ENCODE data around the gene RPRML. TPM values are rescaled to one million over a fixed set of nuclear protein-coding genes. Genes with fewer than 3 reads are reported as not detected.

The RPRML gene
- total RNA-seq, 1 donor from 2014 or later: 4.5 TPM

GRCh38 chr17:46976626-46977270 lies 2.3 kb downstream of the RPRML start:
- H3K27me3 Mint-ChIP-seq (ENCODE audit: unreplicated experiment): peaks cover 7% of the 10 kb centered on the region
- H3K9me3 Mint-ChIP-seq (ENCODE audit: unreplicated experiment): peaks cover 13% of the 10 kb centered on the region
- H3K27ac Mint-ChIP-seq (ENCODE audit: unreplicated experiment): peak overlapping the region; percentile 92
- peak overlapping the region; percentile 95 for H3K4me3 Mint-ChIP-seq (ENCODE audit: unreplicated experiment)
- H3K36me3 Mint-ChIP-seq (ENCODE audit: unreplicated experiment): no peaks in the 10 kb centered on the region
- DNase-seq: peak; percentile 31
- H3K4me1 Mint-ChIP-seq (ENCODE audit: low read depth, unreplicated experiment): peaks cover 35% of the 10 kb centered on the region
- TF ChIP-seq CTCF (IDR thresholded peaks at IDR 0.05; ENCODE audit: partially characterized antibody, unreplicated experiment): no peak

- peak overlapping the region; percentile 15 for H3K27ac Mint-ChIP-seq (ENCODE audit: unreplicated experiment)
- peaks cover 13% of the 10 kb centered on the region for H3K9me3 Mint-ChIP-seq (ENCODE audit: unreplicated experiment)
- no peak for DNase-seq
- no peak for TF ChIP-seq CTCF (IDR thresholded peaks at IDR 0.05; ENCODE audit: partially characterized antibody, unreplicated experiment)
- no peaks in the 10 kb centered on the region for H3K36me3 Mint-ChIP-seq (ENCODE audit: unreplicated experiment)
- no peak overlapping the region for H3K4me3 Mint-ChIP-seq (ENCODE audit: unreplicated experiment)
- H3K4me1 Mint-ChIP-seq (ENCODE audit: low read depth, unreplicated experiment): peaks cover 35% of the 10 kb centered on the region
- peaks cover 7% of the 10 kb centered on the region for H3K27me3 Mint-ChIP-seq (ENCODE audit: unreplicated experiment)
Observed at GRCh38 chr17:46975287-46975686, 3.8 kb downstream of the RPRML start.

GRCh38 chr17:46974086-46974485 lies 5.0 kb downstream of the RPRML start:
- no peak for TF ChIP-seq CTCF (IDR thresholded peaks at IDR 0.05; ENCODE audit: partially characterized antibody, unreplicated experiment)
- H3K9me3 Mint-ChIP-seq (ENCODE audit: unreplicated experiment): peaks cover 11% of the 10 kb centered on the region
- peaks cover 35% of the 10 kb centered on the region for H3K4me1 Mint-ChIP-seq (ENCODE audit: low read depth, unreplicated experiment)
- H3K27ac Mint-ChIP-seq (ENCODE audit: unreplicated experiment): no peak overlapping the region
- no peak overlapping the region for H3K4me3 Mint-ChIP-seq (ENCODE audit: unreplicated experiment)
- no peaks in the 10 kb centered on the region for H3K36me3 Mint-ChIP-seq (ENCODE audit: unreplicated experiment)
- no peak for DNase-seq
- peaks cover 5% of the 10 kb centered on the region for H3K27me3 Mint-ChIP-seq (ENCODE audit: unreplicated experiment)

GRCh38 chr17:46972346-46972745 lies 6.7 kb downstream of the RPRML start:
- DNase-seq: no peak
- H3K4me3 Mint-ChIP-seq (ENCODE audit: unreplicated experiment): no peak overlapping the region
- TF ChIP-seq CTCF (IDR thresholded peaks at IDR 0.05; ENCODE audit: partially characterized antibody, unreplicated experiment): no peak
- H3K36me3 Mint-ChIP-seq (ENCODE audit: unreplicated experiment): no peaks in the 10 kb centered on the region
- peaks cover 27% of the 10 kb centered on the region for H3K4me1 Mint-ChIP-seq (ENCODE audit: low read depth, unreplicated experiment)
- no peak overlapping the region for H3K27ac Mint-ChIP-seq (ENCODE audit: unreplicated experiment)
- H3K9me3 Mint-ChIP-seq (ENCODE audit: unreplicated experiment): peaks cover 5% of the 10 kb centered on the region
- H3K27me3 Mint-ChIP-seq (ENCODE audit: unreplicated experiment): peaks cover 2% of the 10 kb centered on the region

- peaks cover 2% of the 10 kb centered on the region for H3K27me3 Mint-ChIP-seq (ENCODE audit: unreplicated experiment)
- peaks cover 21% of the 10 kb centered on the region for H3K4me1 Mint-ChIP-seq (ENCODE audit: low read depth, unreplicated experiment)
- H3K9me3 Mint-ChIP-seq (ENCODE audit: unreplicated experiment): peaks cover 7% of the 10 kb centered on the region
- no peak for TF ChIP-seq CTCF (IDR thresholded peaks at IDR 0.05; ENCODE audit: partially characterized antibody, unreplicated experiment)
- no peak overlapping the region for H3K4me3 Mint-ChIP-seq (ENCODE audit: unreplicated experiment)
- H3K36me3 Mint-ChIP-seq (ENCODE audit: unreplicated experiment): peaks cover 5% of the 10 kb centered on the region
- no peak overlapping the region for H3K27ac Mint-ChIP-seq (ENCODE audit: unreplicated experiment)
- DNase-seq: no peak
Observed at GRCh38 chr17:46971647-46972300, 7.3 kb downstream of the RPRML start.

Measured in glutamatergic neuron (in vitro differentiated cells).